ENCODE data around the gene COMT.

DNA sequence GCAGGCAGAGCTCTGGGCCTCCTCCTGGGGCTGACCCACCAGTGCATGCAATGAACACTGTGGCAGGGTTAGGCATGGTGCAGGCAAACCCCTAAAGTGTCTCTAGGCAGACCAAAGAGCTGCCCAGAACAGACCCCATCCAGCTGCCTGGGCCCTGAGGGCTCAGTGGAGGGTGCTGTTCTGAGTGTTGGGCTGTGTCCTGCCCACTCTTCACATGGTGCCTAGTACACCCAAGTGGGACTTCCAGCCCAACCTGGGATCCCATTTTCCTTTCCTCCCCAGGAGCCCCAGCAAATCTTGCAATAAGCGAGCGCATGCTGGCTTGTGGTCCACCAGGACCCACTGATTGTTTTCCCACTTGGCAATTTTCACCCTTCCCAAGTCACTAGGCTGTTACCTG, 48.6 kb downstream of the COMT start:
- TF ChIP-seq, protein P1, sequence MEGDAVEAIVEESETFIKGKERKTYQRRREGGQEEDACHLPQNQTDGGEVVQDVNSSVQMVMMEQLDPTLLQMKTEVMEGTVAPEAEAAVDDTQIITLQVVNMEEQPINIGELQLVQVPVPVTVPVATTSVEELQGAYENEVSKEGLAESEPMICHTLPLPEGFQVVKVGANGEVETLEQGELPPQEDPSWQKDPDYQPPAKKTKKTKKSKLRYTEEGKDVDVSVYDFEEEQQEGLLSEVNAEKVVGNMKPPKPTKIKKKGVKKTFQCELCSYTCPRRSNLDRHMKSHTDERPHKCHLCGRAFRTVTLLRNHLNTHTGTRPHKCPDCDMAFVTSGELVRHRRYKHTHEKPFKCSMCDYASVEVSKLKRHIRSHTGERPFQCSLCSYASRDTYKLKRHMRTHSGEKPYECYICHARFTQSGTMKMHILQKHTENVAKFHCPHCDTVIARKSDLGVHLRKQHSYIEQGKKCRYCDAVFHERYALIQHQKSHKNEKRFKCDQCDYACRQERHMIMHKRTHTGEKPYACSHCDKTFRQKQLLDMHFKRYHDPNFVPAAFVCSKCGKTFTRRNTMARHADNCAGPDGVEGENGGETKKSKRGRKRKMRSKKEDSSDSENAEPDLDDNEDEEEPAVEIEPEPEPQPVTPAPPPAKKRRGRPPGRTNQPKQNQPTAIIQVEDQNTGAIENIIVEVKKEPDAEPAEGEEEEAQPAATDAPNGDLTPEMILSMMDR (IDR thresholded peaks at IDR 0.05), result no peak
- no peak for TF ChIP-seq POLR2A (IDR thresholded peaks at IDR 0.05)
